AG09309 (cell line): Measurements from ENCODE around the gene NWD2.

Experiments used
- DNase-seq: peaks from one replicate; pipeline ENCODE4 v3.0.0-alpha.2; 2010; ENCODE audit warnings: low read depth
- H3K4me3 ChIP-seq: 2 replicates; pipeline ENCODE4 v1.5.1; 2011; ENCODE audit warnings: mild to moderate bottlenecking, low read depth, low read length, moderate library complexity; ENCODE audit not compliant: control insufficient read depth
- TF ChIP-seq, protein P1 (sequence below): IDR thresholded peaks from 2 replicates; pipeline ENCODE4 v1.5.1; 2011; ENCODE audit warnings: mild to moderate bottlenecking, low read depth, low read length, inconsistent platforms; ENCODE audit not compliant: insufficient read depth, control insufficient read depth; ENCODE audit errors: missing control alignments

NWD2 gene

DNA sequence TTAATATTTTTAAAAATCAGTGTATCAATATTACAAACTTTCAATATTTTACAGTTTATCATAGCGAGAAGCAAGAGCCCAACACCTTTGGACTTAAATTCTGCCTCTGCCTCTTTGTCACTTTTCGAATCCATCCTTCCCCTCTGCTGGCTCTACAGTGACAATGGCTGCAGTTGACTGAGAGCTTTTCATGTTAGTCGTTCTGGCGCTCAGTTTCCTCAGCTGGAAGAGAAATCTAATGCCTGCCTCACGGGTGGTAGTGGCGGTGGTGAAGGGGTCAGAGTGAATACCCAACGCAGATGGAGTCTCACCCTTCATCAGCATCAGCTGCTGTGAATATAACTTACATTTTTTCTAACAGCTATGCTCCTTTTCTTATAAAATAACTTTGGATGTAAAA lies 144.8 kb downstream of the NWD2 start:
- TF ChIP-seq, protein P1, sequence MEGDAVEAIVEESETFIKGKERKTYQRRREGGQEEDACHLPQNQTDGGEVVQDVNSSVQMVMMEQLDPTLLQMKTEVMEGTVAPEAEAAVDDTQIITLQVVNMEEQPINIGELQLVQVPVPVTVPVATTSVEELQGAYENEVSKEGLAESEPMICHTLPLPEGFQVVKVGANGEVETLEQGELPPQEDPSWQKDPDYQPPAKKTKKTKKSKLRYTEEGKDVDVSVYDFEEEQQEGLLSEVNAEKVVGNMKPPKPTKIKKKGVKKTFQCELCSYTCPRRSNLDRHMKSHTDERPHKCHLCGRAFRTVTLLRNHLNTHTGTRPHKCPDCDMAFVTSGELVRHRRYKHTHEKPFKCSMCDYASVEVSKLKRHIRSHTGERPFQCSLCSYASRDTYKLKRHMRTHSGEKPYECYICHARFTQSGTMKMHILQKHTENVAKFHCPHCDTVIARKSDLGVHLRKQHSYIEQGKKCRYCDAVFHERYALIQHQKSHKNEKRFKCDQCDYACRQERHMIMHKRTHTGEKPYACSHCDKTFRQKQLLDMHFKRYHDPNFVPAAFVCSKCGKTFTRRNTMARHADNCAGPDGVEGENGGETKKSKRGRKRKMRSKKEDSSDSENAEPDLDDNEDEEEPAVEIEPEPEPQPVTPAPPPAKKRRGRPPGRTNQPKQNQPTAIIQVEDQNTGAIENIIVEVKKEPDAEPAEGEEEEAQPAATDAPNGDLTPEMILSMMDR: no peak

DNA sequence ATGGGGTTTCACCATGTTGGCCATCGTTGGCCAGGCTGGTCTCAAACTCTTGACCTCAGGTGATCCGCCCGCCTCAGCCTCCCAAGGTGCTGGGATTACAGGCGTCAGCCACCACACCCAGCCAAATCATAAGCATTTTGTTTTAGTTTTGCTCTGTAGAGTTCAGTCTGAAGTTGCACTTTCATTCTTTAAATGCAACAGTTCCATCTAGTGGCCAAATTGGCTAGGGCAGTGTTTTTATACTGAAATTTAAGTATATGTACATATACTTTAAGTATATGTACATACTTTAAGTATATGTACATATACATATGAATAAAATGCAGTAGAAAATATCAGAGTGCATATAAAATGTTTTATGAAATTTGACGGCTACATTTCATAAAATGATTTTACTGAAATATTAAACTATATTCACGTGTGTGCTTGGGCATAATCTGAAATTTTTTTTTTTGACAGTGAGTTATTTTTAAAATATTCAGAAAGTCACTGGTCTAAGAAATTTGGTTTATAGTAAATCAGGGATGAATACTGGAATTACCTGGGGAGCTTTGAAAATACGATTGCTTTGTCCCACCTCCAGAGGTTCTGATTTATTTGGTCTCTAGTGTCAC lies 145.5 kb downstream of the NWD2 start:
- TF ChIP-seq, protein P1: peak; percentile 62
- peak; percentile 13 for DNase-seq
- no peak overlapping the region for H3K4me3 ChIP-seq

More for the DNA sequence above, 144.8 kb downstream of the NWD2 start:
- no peak for DNase-seq
- no peak overlapping the region for H3K4me3 ChIP-seq

DNA sequence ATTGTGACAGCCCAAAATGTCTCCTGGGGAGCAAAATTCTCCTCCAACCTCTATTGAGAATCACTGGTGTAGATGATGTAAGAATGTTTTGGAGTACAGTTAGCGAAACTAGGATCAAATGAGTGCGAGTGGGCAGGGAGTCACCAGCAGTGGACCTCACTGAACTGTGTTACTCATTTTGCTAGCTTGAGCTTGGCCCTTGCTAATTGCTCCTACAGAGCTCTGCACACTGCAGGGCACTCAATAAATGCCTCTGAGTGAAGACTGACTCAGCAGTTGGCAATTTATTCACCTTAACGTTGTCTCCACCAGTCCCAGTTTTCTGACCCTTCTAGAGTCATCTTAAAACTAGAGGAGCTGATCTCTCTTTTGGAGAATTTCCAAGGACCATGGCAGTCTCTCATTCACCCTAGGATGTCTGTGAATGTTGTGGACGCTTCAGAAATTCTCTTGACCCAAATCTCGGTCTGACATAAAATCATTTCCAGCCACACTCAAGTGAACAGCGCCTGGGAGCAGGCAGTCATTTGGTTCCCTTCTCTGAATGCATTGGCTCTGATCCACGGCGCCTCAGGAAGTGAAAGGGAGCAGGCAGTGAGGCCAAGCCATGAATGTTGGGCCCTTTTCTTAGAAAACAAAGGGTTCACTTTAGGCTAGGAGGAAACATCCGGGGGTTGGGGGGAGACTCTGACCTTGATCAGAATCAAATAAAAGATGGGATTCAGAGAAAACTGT lies 148.1 kb downstream of the NWD2 start:
- TF ChIP-seq, protein P1: no peak
- H3K4me3 ChIP-seq: no peak overlapping the region
- DNase-seq: no peak

DNA sequence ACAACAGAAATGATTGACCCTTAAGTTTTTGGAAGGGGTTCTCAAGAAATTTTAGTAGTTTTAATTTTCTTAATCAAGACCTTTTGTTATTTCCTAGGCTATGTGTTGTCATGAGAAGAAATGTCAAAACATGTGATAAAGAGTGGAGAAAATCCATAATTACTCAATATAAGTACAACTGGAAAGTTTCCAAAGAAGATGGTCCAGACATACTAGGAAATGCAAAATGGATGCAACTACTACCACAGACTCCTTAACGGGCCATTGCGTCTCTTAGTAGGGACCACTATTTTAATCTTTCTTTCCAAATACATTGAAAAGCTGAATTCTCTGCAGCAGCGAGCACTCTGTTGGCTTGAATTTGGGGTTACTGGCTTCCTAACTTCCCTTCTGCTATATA lies 148.8 kb downstream of the NWD2 start:
- TF ChIP-seq, protein P1: no peak
- DNase-seq: no peak
- no peak overlapping the region for H3K4me3 ChIP-seq

DNA sequence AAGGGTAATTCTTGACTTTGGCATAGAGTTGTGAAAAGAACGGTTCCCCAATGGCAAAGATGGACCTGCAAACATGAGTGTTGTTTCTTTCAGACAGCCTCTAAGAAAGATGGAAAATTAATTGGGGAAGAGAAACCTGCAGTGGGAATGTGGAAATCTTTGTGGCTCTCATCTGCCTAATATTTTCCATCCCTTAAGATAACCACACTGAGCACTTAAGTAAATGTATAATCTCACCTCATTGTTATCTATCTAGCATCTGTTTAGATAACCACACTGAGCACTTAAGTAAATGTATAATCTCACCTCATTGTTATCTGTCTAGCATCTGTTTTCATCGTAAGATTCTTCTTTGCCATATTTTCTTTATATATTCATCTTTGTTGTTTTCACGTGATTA lies 149.3 kb downstream of the NWD2 start:
- no peak overlapping the region for H3K4me3 ChIP-seq
- DNase-seq: no peak
- TF ChIP-seq, protein P1: no peak

DNA sequence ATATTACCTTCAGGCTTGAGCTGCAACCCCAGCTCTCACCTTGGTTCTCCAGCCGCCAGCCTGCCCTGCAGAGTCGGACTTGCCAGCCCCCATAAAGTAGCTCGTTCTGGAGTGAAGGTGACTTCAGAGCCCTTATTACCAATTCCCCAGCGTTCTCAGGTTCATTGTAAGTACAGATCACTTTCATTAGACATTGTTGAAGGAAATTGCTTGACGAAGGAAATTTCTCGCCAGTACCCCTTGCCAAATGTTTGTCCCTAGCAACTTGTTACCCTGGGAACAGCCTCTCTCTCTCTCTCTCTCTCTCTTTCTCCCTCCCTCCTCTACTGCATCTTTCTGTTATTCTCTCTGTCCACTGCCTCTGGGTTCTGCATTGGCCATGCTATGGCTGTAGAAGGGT lies 153.0 kb downstream of the NWD2 start:
- no peak overlapping the region for H3K4me3 ChIP-seq
- TF ChIP-seq, protein P1: no peak
- no peak for DNase-seq
